Endodermal cell (in vitro differentiated cells): ENCODE data around the gene MRTFA. TPM values are rescaled to one million over a fixed set of nuclear protein-coding genes. Genes with fewer than 3 reads are reported as not detected.

Experiments used
- DNase-seq: peaks from one replicate; pipeline ENCODE4 v3.0.0-alpha.2; 2017
- H3K27ac ChIP-seq: 2 replicates; pipeline ENCODE4 v1.5.1; 2013; ENCODE audit warnings: mild to moderate bottlenecking, low read depth, low read length, moderate library complexity
- H3K27me3 ChIP-seq: 2 replicates; pipeline ENCODE4 v1.6.1; 2013; ENCODE audit warnings: mild to moderate bottlenecking, low read length, moderate library complexity; ENCODE audit not compliant: insufficient read depth, control insufficient read depth, poor library complexity, severe bottlenecking
- H3K36me3 ChIP-seq: 2 replicates; pipeline ENCODE4 v1.7.0; 2013; ENCODE audit warnings: mild to moderate bottlenecking, low read length, moderate library complexity; ENCODE audit not compliant: control insufficient read depth, insufficient read depth
- H3K4me1 ChIP-seq: one replicate; pipeline ENCODE4 v1.7.0; 2013; ENCODE audit warnings: low read length; ENCODE audit not compliant: control insufficient read depth, insufficient read depth
- H3K4me3 ChIP-seq: 2 replicates; pipeline ENCODE4 v1.5.1; 2013; ENCODE audit warnings: mild to moderate bottlenecking, low read length, moderate library complexity
- H3K9ac ChIP-seq: 2 replicates; pipeline ENCODE4 v1.6.1; 2013; ENCODE audit warnings: mild to moderate bottlenecking, low read length, moderate library complexity; ENCODE audit not compliant: poor library complexity, severe bottlenecking; ENCODE audit errors: extremely low read depth
- H3K9me3 ChIP-seq: 2 replicates; pipeline ENCODE4 v1.6.1; 2013; ENCODE audit warnings: mild to moderate bottlenecking, low read length, moderate library complexity; ENCODE audit not compliant: control insufficient read depth
- H3K27ac Mint-ChIP-seq: 2 replicates; pipeline ENCODE4 v1.8.0; 2020; ENCODE audit warnings: mixed read lengths
- H3K27me3 Mint-ChIP-seq: 2 replicates; pipeline ENCODE4 v1.8.0; 2021; ENCODE audit warnings: mild to moderate bottlenecking, mixed read lengths; ENCODE audit not compliant: insufficient read depth
- H3K36me3 Mint-ChIP-seq: 2 replicates; pipeline ENCODE4 v1.8.0; 2020; ENCODE audit warnings: low read depth, mixed read lengths
- H3K4me1 Mint-ChIP-seq: 2 replicates; pipeline ENCODE4 v1.8.0; 2020; ENCODE audit warnings: mixed read lengths
- H3K4me3 Mint-ChIP-seq: 2 replicates; pipeline ENCODE4 v1.8.0; 2020; ENCODE audit warnings: mild to moderate bottlenecking, moderate library complexity, mixed read lengths
- H3K9me3 Mint-ChIP-seq: 2 replicates; pipeline ENCODE4 v1.8.0; 2020; ENCODE audit warnings: mild to moderate bottlenecking, mixed read lengths
- WGBS, 2 experiments: methylation state at CpG; one replicate each; pipeline versions ENCODE4 v1.1.5 to v1.1.7; 2013; ENCODE audit warnings: missing lambda C conversion rate in 2 of 2, mixed read lengths in 1 of 2; ENCODE audit not compliant: insufficient coverage in 1 of 2, insufficient read length in 1 of 2; 5-methylcytosine and 5-hydroxymethylcytosine counted together
- total RNA-seq, 2 donors: library from RNA; stranded (reverse); fragmentation: NEBNext Ultra II Directional in 1 of 2; extraction: Animal tissue kit (Norgen Biotek cat#: 25700) in 1 of 2; gene quantifications; 2 replicates in 1 of 2; 3 replicates in 1 of 2; pipeline ENCODE4 v1.2.1, GENCODE V29; 2021
- TF ChIP-seq, protein P1 (sequence below): fragments of 200-600 bp; sonication (generic); conservative IDR thresholded peaks from 2 replicates; pipeline ENCODE4 v1.5.0; 2021; ENCODE audit warnings: antibody characterized with exemption, mild to moderate bottlenecking

The MRTFA gene
- total RNA-seq, 2 donors from 2014 or later, result 43.3 to 44.7 TPM

DNA sequence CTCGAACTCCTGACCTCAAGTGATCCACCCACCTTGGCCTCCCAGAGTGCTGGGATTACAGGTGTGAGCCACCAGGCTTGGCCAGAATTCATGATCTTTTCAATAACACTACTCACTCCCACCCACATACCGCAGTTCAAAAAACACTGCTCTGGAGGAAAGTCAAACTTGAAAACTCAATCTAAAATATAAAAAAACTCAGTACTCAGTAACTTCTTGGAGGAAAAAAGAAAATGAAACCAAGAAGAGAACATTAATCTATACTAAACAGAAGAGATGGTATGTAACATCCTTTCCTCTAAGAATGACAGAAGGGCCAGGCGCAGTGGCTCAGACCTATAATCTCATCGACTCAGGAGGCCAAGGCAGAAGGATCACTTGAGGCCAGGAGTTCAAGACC is 58.3 kb downstream of the MRTFA start:
- Mint-ChIP-seq H3K4me3 (no peak overlapping the region), H3K4me1 (no peaks in the 10 kb centered on the region), H3K36me3 (peaks cover 29% of the 10 kb centered on the region), H3K27me3 (no peaks in the 10 kb centered on the region), H3K27ac (no peak overlapping the region), H3K9me3 (peaks cover 6% of the 10 kb centered on the region)
- H3K9ac ChIP-seq, result no peak overlapping the region
- peaks cover 15% of the 10 kb centered on the region for H3K9me3 ChIP-seq
- H3K4me1 ChIP-seq, result no peaks in the 10 kb centered on the region
- DNase-seq, result no peak
- no peak overlapping the region for H3K4me3 ChIP-seq
- 93 to 98% methylated on average over 2 to 4 of the region's 4 CpGs for WGBS, 2 experiments
- TF ChIP-seq, protein P1, sequence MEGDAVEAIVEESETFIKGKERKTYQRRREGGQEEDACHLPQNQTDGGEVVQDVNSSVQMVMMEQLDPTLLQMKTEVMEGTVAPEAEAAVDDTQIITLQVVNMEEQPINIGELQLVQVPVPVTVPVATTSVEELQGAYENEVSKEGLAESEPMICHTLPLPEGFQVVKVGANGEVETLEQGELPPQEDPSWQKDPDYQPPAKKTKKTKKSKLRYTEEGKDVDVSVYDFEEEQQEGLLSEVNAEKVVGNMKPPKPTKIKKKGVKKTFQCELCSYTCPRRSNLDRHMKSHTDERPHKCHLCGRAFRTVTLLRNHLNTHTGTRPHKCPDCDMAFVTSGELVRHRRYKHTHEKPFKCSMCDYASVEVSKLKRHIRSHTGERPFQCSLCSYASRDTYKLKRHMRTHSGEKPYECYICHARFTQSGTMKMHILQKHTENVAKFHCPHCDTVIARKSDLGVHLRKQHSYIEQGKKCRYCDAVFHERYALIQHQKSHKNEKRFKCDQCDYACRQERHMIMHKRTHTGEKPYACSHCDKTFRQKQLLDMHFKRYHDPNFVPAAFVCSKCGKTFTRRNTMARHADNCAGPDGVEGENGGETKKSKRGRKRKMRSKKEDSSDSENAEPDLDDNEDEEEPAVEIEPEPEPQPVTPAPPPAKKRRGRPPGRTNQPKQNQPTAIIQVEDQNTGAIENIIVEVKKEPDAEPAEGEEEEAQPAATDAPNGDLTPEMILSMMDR, result no peak
- no peaks in the 10 kb centered on the region for H3K36me3 ChIP-seq
- no peaks in the 10 kb centered on the region for H3K27me3 ChIP-seq
- no peak overlapping the region for H3K27ac ChIP-seq

DNA sequence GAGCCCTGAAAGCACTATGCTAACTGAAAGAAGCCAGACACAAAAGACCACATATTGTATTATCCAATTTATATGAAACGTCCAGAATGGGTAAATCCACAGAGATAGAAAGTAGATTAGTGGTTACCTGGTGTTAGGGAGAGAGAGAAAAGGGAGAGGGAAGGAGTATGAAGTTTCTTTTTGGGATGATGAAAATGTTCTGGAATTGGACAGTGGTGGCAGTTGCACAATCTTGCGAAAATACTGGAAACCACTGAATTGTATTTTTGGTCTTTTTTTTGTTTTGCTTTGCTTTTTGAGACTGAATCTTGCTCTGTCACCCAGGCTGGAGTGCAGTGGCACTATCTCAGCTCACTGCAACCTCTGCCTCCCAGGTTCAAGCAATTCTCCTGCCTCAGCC is 63.5 kb downstream of the MRTFA start:
- no peak overlapping the region for H3K9ac ChIP-seq
- H3K27me3 Mint-ChIP-seq, result no peaks in the 10 kb centered on the region
- H3K27me3 ChIP-seq, result no peaks in the 10 kb centered on the region
- H3K9me3 ChIP-seq, result peaks cover 27% of the 10 kb centered on the region
- no peak overlapping the region for H3K4me3 Mint-ChIP-seq
- DNase-seq, result no peak
- no peak overlapping the region for H3K27ac Mint-ChIP-seq
- no peak overlapping the region for H3K4me3 ChIP-seq
- TF ChIP-seq, protein P1, result no peak
- no peak overlapping the region for H3K27ac ChIP-seq
- no peaks in the 10 kb centered on the region for H3K4me1 ChIP-seq
- peaks cover 36% of the 10 kb centered on the region for H3K36me3 Mint-ChIP-seq
- WGBS, 2 experiments, result 94 to 100% methylated on average over 1 to 2 of the region's 2 CpGs
- peaks cover 11% of the 10 kb centered on the region for H3K36me3 ChIP-seq
- no peaks in the 10 kb centered on the region for H3K4me1 Mint-ChIP-seq
- peaks cover 34% of the 10 kb centered on the region for H3K9me3 Mint-ChIP-seq

GRCh38 chr22:40571887-40572286 is 64.6 kb downstream of the MRTFA start:
- TF ChIP-seq, protein P1, result no peak
- Mint-ChIP-seq H3K4me3 (no peak overlapping the region), H3K36me3 (peaks cover 36% of the 10 kb centered on the region), H3K27me3 (no peaks in the 10 kb centered on the region), H3K9me3 (peaks cover 34% of the 10 kb centered on the region), H3K27ac (no peak overlapping the region), H3K4me1 (no peaks in the 10 kb centered on the region)
- Histone ChIP-seq H3K9me3 (peaks cover 27% of the 10 kb centered on the region), H3K4me1 (no peaks in the 10 kb centered on the region), H3K9ac (no peak overlapping the region), H3K27ac (no peak overlapping the region), H3K4me3 (no peak overlapping the region), H3K36me3 (peaks cover 11% of the 10 kb centered on the region), H3K27me3 (no peaks in the 10 kb centered on the region)
- DNase-seq, result no peak
- 97% methylated on average over 2 of the region's 3 CpGs; no CpG with 5 or more reads in 1 of the 2 experiments for WGBS, 2 experiments
